Hepatocyte (in vitro differentiated cells): Measurements from ENCODE around the gene STX5. TPM values are rescaled to one million over a fixed set of nuclear protein-coding genes. Genes with fewer than 3 reads are reported as not detected.

Experiments used
- DNase-seq: peaks from one replicate; pipeline ENCODE4 v3.0.0-alpha.2; 2016; ENCODE audit warnings: low spot score
- H2AFZ ChIP-seq: fragments of 200-600 bp; sonication (generic); 2 replicates; pipeline ENCODE4 v1.6.0; 2016; ENCODE audit warnings: antibody characterized with exemption, mild to moderate bottlenecking
- H3K27ac ChIP-seq: fragments of 200-600 bp; sonication (generic); 2 replicates; pipeline ENCODE4 v1.5.1; 2016; ENCODE audit warnings: mild to moderate bottlenecking
- H3K27me3 ChIP-seq: fragments of 200-600 bp; sonication (generic); 2 replicates; pipeline ENCODE4 v1.6.1; 2016
- H3K36me3 ChIP-seq: fragments of 200-600 bp; sonication (generic); replicated peaks from 2 replicates; pipeline ENCODE4 v1.5.1; 2016; ENCODE audit warnings: low read depth; ENCODE audit not compliant: insufficient read depth
- H3K4me1 ChIP-seq: fragments of 200-600 bp; sonication (generic); 2 replicates; pipeline ENCODE4 v1.5.1; 2016; ENCODE audit warnings: mild to moderate bottlenecking, moderate library complexity; ENCODE audit not compliant: insufficient read depth
- H3K4me2 ChIP-seq: fragments of 200-600 bp; sonication (generic); 2 replicates; pipeline ENCODE4 v1.6.0; 2016
- H3K4me3 ChIP-seq: fragments of 200-600 bp; sonication (generic); 2 replicates; pipeline ENCODE4 v1.5.1; 2016; ENCODE audit warnings: mild to moderate bottlenecking
- H3K79me2 ChIP-seq: fragments of 200-600 bp; sonication (generic); 2 replicates; pipeline ENCODE4 v1.6.0; 2017; ENCODE audit warnings: mild to moderate bottlenecking
- H3K9me2 ChIP-seq: fragments of 200-600 bp; sonication (generic); replicated peaks from 2 replicates; pipeline ENCODE4 v1.6.0; 2017; ENCODE audit warnings: mild to moderate bottlenecking; ENCODE audit not compliant: insufficient read depth
- H3K9me3 ChIP-seq: fragments of 200-600 bp; sonication (generic); 2 replicates; pipeline ENCODE4 v1.5.1; 2016; ENCODE audit warnings: low read depth, mild to moderate bottlenecking
- H4K20me1 ChIP-seq: fragments of 200-600 bp; sonication (generic); 2 replicates; pipeline ENCODE4 v1.6.0; 2016; ENCODE audit warnings: mild to moderate bottlenecking; ENCODE audit not compliant: insufficient read depth, poor library complexity, severe bottlenecking
- CTCF ChIP-seq: fragments of 200-600 bp; sonication (generic); IDR thresholded peaks from 2 replicates; pipeline ENCODE4 v1.5.1; 2016; ENCODE audit warnings: antibody characterized with exemption, mild to moderate bottlenecking; ENCODE audit not compliant: poor library complexity
- EZH2 ChIP-seq: fragments of 200-600 bp; sonication (generic); IDR thresholded peaks from 2 replicates; pipeline ENCODE4 v1.6.1; 2016; ENCODE audit warnings: antibody characterized with exemption, mild to moderate bottlenecking, borderline replicate concordance
- EZH2phosphoT487 ChIP-seq: fragments of 200-600 bp; sonication (generic); IDR thresholded peaks from one replicate; pipeline ENCODE4 v1.6.1; 2018; ENCODE audit warnings: antibody characterized with exemption, mild to moderate bottlenecking, low read depth, moderate library complexity; ENCODE audit not compliant: unreplicated experiment, severe bottlenecking
- WGBS: methylation state at CpG from one replicate; pipeline ENCODE4 v1.1.6; 2016; ENCODE audit warnings: low lambda C conversion rate; ENCODE audit errors: missing lambda C conversion rate; 5-methylcytosine and 5-hydroxymethylcytosine counted together
- polyA plus RNA-seq: library from polyadenylated mRNA; unstranded; fragments of >200 nt; fragmentation: Nextera tagmentation; extraction: Ambion mirVana; gene quantifications from 2 replicates; pipeline ENCODE4 v1.2.1, GENCODE V29; 2016
- total RNA-seq: library from RNA; depleted of rRNA; stranded (reverse); fragments of >200 nt; gene quantifications from 2 replicates; pipeline ENCODE4 v1.2.3, GENCODE V29; 2014

The STX5 gene
- total and polyA plus RNA-seq, 2 experiments from 2014 or later: 35.4 to 49.7 TPM

- no peaks in the 10 kb centered on the region for H3K9me3 ChIP-seq
- no peak for DNase-seq
Observed at GRCh38 chr11:62777389-62777788, 54.5 kb downstream of the STX5 start.

DNA sequence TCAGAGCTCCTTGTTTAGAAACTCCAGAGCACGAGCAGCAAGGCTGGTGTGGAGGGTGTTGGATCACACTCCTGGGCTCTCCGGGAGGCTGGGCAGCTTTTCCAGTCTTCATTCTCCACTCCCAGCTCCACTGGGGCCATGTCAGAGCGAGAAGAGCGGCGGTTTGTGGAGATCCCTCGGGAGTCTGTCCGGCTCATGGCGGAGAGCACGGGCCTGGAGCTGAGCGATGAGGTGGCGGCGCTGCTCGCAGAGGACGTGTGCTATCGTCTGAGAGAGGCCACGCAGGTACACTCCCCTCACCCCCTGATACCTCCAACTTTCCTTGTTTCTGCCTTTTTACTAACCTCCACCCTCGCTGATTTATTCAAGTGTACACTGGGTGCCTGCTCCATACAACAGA, 56.2 kb downstream of the STX5 start:
- TF ChIP-seq EZH2 (no peak), EZH2phosphoT487 (no peak), CTCF (no peak)
- Histone ChIP-seq H3K9me2 (no peaks in the 10 kb centered on the region), H2AFZ (no peak overlapping the region), H3K9me3 (no peaks in the 10 kb centered on the region), H3K36me3 (no peaks in the 10 kb centered on the region), H3K27me3 (no peaks in the 10 kb centered on the region), H4K20me1 (no peaks in the 10 kb centered on the region), H3K79me2 (peaks cover 24% of the 10 kb centered on the region), H3K27ac (no peak overlapping the region), H3K4me3 (no peak overlapping the region), H3K4me1 (peaks cover 9% of the 10 kb centered on the region), H3K4me2 (no peak overlapping the region)
- WGBS: 98% methylated on average over 17 of the region's 17 CpGs
- no peak for DNase-seq

More at GRCh38 chr11:62777389-62777788, 54.5 kb downstream of the STX5 start:
- Histone ChIP-seq H3K4me3 (no peak overlapping the region), H2AFZ (no peak overlapping the region), H3K79me2 (peaks cover 15% of the 10 kb centered on the region), H3K9me2 (no peaks in the 10 kb centered on the region), H3K27ac (no peak overlapping the region), H3K4me1 (peaks cover 1% of the 10 kb centered on the region), H3K4me2 (no peak overlapping the region), H4K20me1 (no peaks in the 10 kb centered on the region), H3K36me3 (no peaks in the 10 kb centered on the region), H3K27me3 (no peaks in the 10 kb centered on the region)
- no peak for TF ChIP-seq EZH2phosphoT487
- WGBS: 97% methylated on average over 2 of the region's 2 CpGs

- TF ChIP-seq EZH2 (no peak), EZH2phosphoT487 (no peak), CTCF (no peak)
- no peak overlapping the region for H3K4me2 ChIP-seq
- peaks cover 17% of the 10 kb centered on the region for H3K4me1 ChIP-seq
- no peak overlapping the region for H3K4me3 ChIP-seq
- no peaks in the 10 kb centered on the region for H3K9me3 ChIP-seq
- no peaks in the 10 kb centered on the region for H3K36me3 ChIP-seq
- peaks cover 24% of the 10 kb centered on the region for H3K79me2 ChIP-seq
- H4K20me1 ChIP-seq: no peaks in the 10 kb centered on the region
- H3K27ac ChIP-seq: no peak overlapping the region
- 95% methylated on average over 6 of the region's 6 CpGs for WGBS
- DNase-seq: no peak
- H3K27me3 ChIP-seq: no peaks in the 10 kb centered on the region
- H2AFZ ChIP-seq: no peak overlapping the region
- no peaks in the 10 kb centered on the region for H3K9me2 ChIP-seq
Observed at GRCh38 chr11:62774407-62774806, 57.4 kb downstream of the STX5 start.

GRCh38 chr11:62771144-62772021, 60.5 kb downstream of the STX5 start, which contains the start of gene TAF6L:
Gene TAF6L, plus strand, starts transcription at chr11:62771396. Its CDS starts 4,388 bp downstream, at chr11:62775784.
- Histone ChIP-seq H3K9me3 (no peaks in the 10 kb centered on the region), H3K4me1 (peaks cover 17% of the 10 kb centered on the region), H2AFZ (peak within 1 kb of the TSS; percentile 57), H3K27ac (peak within 1 kb of the TSS; percentile 96), H3K9me2 (no peaks in the 10 kb centered on the region), H3K36me3 (no peaks in the 10 kb centered on the region), H3K4me2 (peak within 1 kb of the TSS; percentile 80), H3K27me3 (no peaks in the 10 kb centered on the region), H4K20me1 (no peaks in the 10 kb centered on the region), H3K4me3 (peak within 1 kb of the TSS; percentile 71), H3K79me2 (peaks cover 24% of the 10 kb centered on the region)
- no peak for TF ChIP-seq EZH2
- peak; percentile 99 for DNase-seq
- WGBS: 4% methylated on average over 32 of the region's 60 CpGs
